SU-DHL-6 (cell line): ENCODE data around the gene IQSEC3.

Experiments
- CTCF ChIP-seq: fragments of 200-600 bp; sonication (generic); IDR thresholded peaks from one replicate; pipeline ENCODE4 v1.5.1; 2017; ENCODE audit warnings: antibody characterized with exemption, mild to moderate bottlenecking, low read length, moderate library complexity; ENCODE audit not compliant: insufficient read depth, poor library complexity, severe bottlenecking
- EZH2phosphoT487 ChIP-seq: fragments of 200-600 bp; sonication (generic), shearing (Covaris generic); conservative IDR thresholded peaks from 2 replicates; pipeline ENCODE4 v1.6.1; 2018; ENCODE audit warnings: mild to moderate bottlenecking, antibody characterized with exemption, low read length, moderate library complexity, mixed read lengths

GRCh38 chr12:115518-115917 lies 49.0 kb downstream of the IQSEC3 start:
- no peak for TF ChIP-seq CTCF
- TF ChIP-seq EZH2phosphoT487: no peak
